ENCODE measurements around the gene SUSD3.
"Not testable (repeated sequence)": the region's sequence is repeated elsewhere in the genome, so short reads cannot be mapped to it uniquely, and the experiment has no call there.

SUSD3 gene

GRCh38 chr9:93112116-93112863 lies 53.8 kb downstream of the SUSD3 start:
- no peak for DNase-seq (ENCODE audit: low read depth)

DNA sequence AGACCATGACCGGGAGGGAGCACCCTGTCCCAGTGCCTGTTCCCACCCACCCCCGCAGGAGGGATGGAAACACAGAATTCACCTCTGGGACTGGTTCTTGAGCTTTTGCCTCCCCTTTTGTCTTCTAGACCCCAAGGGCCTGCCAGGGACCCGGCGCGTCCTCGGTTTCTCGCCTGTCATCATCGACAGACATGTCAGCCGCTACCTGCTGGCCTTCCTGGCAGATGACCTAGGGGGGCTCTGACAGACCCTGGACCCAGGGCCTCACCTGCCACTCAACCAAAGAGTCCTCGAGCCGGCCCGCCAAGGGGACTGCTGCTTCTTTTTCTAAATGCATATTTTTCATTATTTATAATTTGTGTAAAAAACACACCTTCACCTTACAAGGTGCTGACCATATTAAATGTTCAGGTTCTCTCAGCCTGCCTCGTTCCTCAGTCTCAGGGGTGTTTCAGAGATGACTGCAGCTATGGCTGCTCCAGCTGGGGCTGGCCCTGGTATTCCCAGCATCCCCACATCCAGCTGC lies 54.4 kb downstream of the SUSD3 start:
- DNase-seq (ENCODE audit: low read depth) = no peak

GRCh38 chr9:93114169-93114983 lies 55.9 kb downstream of the SUSD3 start:
- no peak for DNase-seq (ENCODE audit: low read depth)

DNA sequence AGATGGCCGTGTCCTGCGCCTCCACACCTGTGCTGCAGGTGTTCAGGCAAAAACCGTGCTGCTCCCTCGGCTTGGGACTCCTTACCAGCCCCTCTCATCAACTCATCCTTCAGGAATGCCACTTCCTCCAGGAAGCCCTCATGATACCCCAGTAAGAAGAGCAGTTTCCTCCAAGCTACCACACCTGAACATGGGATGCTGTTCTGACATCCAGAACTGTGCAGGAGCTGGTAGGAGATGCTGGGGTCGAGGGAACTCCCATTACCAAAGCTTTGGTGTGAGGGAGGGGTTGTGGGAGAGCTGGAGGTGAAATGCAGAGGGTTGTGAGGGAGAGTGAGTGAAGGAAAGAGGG lies 56.5 kb downstream of the SUSD3 start:
- DNase-seq (ENCODE audit: low read depth) = no peak

- no peak for DNase-seq (ENCODE audit: low read depth)
These were observed 57.1 kb downstream of the SUSD3 start for GRCh38 chr9:93115486-93116071.

GRCh38 chr9:93116072-93116961 lies 57.8 kb downstream of the SUSD3 start:
- DNase-seq (ENCODE audit: low read depth) = no peak

GRCh38 chr9:93117521-93117920 lies 59.0 kb downstream of the SUSD3 start:
- DNase-seq (ENCODE audit: low read depth) = not testable (repeated sequence)

DNA sequence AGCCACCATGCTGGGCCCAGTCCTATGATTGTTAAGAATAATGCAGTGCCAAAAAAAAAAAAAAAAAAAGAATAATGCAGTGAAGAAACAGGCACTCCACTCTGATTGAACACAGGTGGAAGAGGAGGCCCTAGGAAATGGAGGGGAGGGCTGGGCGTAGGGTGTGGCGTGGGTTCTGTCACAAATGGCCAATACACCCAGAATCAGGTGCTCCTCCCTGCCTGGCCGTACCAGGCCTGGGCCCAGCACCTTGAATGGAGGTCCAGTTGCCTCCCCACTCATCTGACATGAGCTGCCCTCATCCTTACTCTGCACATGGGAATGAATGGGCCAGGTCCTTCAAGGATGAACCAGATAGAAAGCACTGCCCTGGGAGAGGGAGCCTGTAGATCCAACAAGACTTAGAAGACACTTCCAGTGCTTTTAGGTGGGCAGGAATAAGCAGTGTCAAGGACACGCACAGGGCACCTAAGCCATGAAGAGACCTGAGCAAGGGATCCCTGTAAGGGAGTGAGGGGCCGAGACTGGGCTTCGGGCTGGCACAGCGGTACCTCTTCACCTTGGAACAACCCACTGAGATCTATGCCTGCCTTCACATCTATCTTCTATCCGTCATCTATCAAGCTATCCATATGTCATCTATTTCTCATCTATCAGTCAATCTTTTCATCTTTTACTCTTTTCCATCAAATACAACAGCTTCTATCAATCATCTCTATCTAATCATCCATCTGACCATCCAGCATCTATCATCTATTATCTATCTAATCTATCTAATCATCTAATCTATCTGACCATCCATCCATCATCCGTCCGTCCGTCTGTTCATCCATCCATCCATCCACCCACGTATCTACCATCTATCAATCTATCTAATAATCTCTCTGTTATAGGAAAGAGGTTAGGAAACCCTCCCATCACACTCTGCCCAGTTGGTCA lies 59.7 kb downstream of the SUSD3 start:
- no peak for DNase-seq (ENCODE audit: low read depth)

GRCh38 chr9:93118863-93119702 lies 60.6 kb downstream of the SUSD3 start:
- DNase-seq (ENCODE audit: low read depth) = no peak

DNA sequence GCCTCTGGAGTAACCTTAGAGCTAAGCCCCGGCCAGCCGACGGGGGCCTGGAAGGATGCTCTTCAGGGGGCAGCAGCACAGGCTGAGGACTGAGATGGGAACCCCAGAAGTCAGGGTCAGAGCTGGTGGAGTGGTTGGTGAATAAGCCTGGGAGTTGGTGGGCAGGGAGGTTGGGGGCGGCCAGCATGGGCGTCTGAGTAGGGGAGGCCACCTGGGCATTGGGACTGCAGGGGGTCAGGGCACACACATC lies 61.1 kb downstream of the SUSD3 start:
- no peak for DNase-seq (ENCODE audit: low read depth)

GRCh38 chr9:93119953-93120845 lies 61.7 kb downstream of the SUSD3 start:
- no peak for DNase-seq (ENCODE audit: low read depth)

GRCh38 chr9:93120846-93121315 lies 62.4 kb downstream of the SUSD3 start:
- no peak for DNase-seq (ENCODE audit: low read depth)

GRCh38 chr9:93121316-93122241 lies 63.1 kb downstream of the SUSD3 start:
- no peak for DNase-seq (ENCODE audit: low read depth)

- no peak for DNase-seq (ENCODE audit: low read depth)
These were observed 64.3 kb downstream of the SUSD3 start for GRCh38 chr9:93122721-93123221.

- no peak for DNase-seq (ENCODE audit: low read depth)
These were observed 65.2 kb downstream of the SUSD3 start for GRCh38 chr9:93123561-93124283.

DNA sequence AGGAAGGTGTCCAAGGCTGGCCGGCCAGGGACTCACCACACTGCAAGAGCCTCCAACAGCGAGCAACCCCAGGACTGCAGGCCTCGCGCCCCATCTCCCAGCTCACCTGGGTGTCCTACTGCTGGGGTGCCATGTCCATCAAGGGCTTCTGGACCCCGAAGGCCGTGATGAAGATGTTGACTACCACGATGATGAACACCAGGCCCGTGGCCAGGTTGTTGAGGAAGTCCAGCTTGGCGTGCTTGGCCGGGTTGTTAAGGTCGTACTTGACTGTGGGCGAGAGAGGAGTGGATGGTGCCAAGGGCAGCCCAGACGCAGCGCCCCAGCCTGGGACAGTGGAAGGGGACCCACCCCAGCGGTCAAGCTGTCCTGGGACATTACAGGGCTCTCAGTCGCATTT lies 66.3 kb downstream of the SUSD3 start:
- no peak for DNase-seq (ENCODE audit: low read depth)

GRCh38 chr9:93125331-93125894 lies 66.9 kb downstream of the SUSD3 start:
- no peak for DNase-seq (ENCODE audit: low read depth)
